Liver (tissue), 3 donors: ENCODE measurements around the gene CFAP74.

Experiments used
- EGR1 ChIP-seq, 2 donors: IDR thresholded peaks; 2 replicates each; pipeline ENCODE4 v1.6.1; 2016 to 2018; ENCODE audit warnings: antibody characterized with exemption in 2 of 2, low read depth in 2 of 2
- FOXA1 ChIP-seq: IDR thresholded peaks from 2 replicates; pipeline ENCODE4 v1.6.1; 2016; ENCODE audit warnings: antibody characterized with exemption
- FOXA2 ChIP-seq: IDR thresholded peaks from 2 replicates; pipeline ENCODE4 v1.6.1; 2016; ENCODE audit warnings: antibody characterized with exemption
- JUND ChIP-seq, 2 donors: IDR thresholded peaks; 2 replicates each; pipeline ENCODE4 v1.6.1; 2016; ENCODE audit warnings: antibody characterized with exemption in 2 of 2
- SP1 ChIP-seq: IDR thresholded peaks from 2 replicates; pipeline ENCODE4 v1.6.1; 2018; ENCODE audit warnings: antibody characterized with exemption, mild to moderate bottlenecking
- TAF1 ChIP-seq: conservative IDR thresholded peaks from 2 replicates; pipeline ENCODE4 v1.6.1; 2016; ENCODE audit warnings: antibody characterized with exemption, mild to moderate bottlenecking
- TF ChIP-seq, protein P1 (sequence below): fragments of 150-350 bp; IDR thresholded peaks from 2 replicates; pipeline ENCODE4 v1.5.1; 2017; ENCODE audit warnings: improper control_type of control experiment, low read depth, low read length; ENCODE audit not compliant: missing input control
- donor health status: healthy.
- donor health status: healthy.

GRCh38 chr1:1925437-1926345 is 77.9 kb downstream of the CFAP74 start:
- TF ChIP-seq, protein P1, sequence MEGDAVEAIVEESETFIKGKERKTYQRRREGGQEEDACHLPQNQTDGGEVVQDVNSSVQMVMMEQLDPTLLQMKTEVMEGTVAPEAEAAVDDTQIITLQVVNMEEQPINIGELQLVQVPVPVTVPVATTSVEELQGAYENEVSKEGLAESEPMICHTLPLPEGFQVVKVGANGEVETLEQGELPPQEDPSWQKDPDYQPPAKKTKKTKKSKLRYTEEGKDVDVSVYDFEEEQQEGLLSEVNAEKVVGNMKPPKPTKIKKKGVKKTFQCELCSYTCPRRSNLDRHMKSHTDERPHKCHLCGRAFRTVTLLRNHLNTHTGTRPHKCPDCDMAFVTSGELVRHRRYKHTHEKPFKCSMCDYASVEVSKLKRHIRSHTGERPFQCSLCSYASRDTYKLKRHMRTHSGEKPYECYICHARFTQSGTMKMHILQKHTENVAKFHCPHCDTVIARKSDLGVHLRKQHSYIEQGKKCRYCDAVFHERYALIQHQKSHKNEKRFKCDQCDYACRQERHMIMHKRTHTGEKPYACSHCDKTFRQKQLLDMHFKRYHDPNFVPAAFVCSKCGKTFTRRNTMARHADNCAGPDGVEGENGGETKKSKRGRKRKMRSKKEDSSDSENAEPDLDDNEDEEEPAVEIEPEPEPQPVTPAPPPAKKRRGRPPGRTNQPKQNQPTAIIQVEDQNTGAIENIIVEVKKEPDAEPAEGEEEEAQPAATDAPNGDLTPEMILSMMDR, result no peak
- TF ChIP-seq SP1 (no peak), EGR1 (IDR thresholded peaks at IDR 0.05; ENCODE audit: low read depth in 2 of 2) (no peak), TAF1 (no peak), FOXA2 (no peak), FOXA1 (no peak), JUND (IDR thresholded peaks at IDR 0.05) (no peak)
